GM20000 (cell line): ENCODE results near the gene NPHS1.

Source experiments
- DNase-seq: peaks from one replicate; pipeline ENCODE4 v3.0.0; 2012; ENCODE audit warnings: low spot score
- CTCF ChIP-seq: IDR thresholded peaks from 2 replicates; pipeline ENCODE4 v1.5.1; 2012; ENCODE audit warnings: mild to moderate bottlenecking, control low read depth; ENCODE audit errors: extremely low read depth, missing control alignments

NPHS1 gene

GRCh38 chr19:35776102-35776788, 76.1 kb downstream of the NPHS1 start:
- TF ChIP-seq CTCF: no peak
- no peak for DNase-seq
